ENCODE measurements around the gene F12.

DNA sequence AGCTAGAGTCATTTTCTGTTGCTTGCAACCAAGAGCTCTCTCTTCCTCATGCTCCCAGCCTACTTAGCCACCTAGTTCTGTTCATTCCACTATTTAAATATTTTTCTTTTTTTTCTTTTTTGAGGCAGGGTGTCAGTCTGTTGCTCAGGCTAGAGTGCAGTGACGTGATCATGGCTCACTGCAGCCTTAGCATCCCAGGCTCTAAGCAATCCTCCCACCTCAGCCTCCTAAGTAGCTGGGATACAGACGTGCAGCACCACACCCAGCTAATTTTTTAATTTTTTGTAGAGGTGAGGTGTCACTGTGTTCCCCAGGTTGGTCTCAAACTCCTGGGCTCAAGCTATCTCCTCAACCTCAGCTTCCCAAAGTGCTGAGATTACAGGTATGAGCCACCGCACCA lies 5.1 kb upstream of the F12 start:
- TF ChIP-seq CTCF (IDR thresholded peaks at IDR 0.05; ENCODE audit: borderline replicate concordance, extremely low read depth, low read length, poor library complexity, severe bottlenecking) (no peak), EZH2 (IDR thresholded peaks at IDR 0.05; ENCODE audit: borderline replicate concordance, low read depth, low read length, severe bottlenecking) (no peak)
